Tibial artery (tissue), 4 donors: ENCODE results near the gene TEX51.

ENCODE experiments used
- DNase-seq, 2 donors: peaks; one replicate each; pipeline ENCODE4 v3.0.0-alpha.2; 2019
- H3K27ac ChIP-seq, 2 donors: fragments of 200-600 bp; sonication (generic) in 1 of 2; 1 replicate in 1 of 2; 2 replicates in 1 of 2; pipeline ENCODE4 v1.5.1; 2018 to 2019; ENCODE audit warnings: mild to moderate bottlenecking in 1 of 2
- H3K27me3 ChIP-seq, 2 donors: fragments of 200-600 bp; sonication (generic) in 1 of 2; one replicate each; pipeline versions ENCODE4 v1.5.1 to v1.6.0; 2016 to 2019
- H3K36me3 ChIP-seq, 3 donors: fragments of 200-600 bp; sonication (generic) in 2 of 3; one replicate each; pipeline ENCODE4 v1.5.1; 2016 to 2019; ENCODE audit warnings: mild to moderate bottlenecking in 2 of 3
- H3K4me1 ChIP-seq, 4 donors: fragments of 200-600 bp; sonication (generic) in 2 of 4; 1 replicate in 3 of 4; 2 replicates in 1 of 4; pipeline ENCODE4 v1.5.1; 2016 to 2019
- H3K4me3 ChIP-seq, 2 donors: fragments of 200-600 bp; sonication (generic) in 1 of 2; 1 replicate in 1 of 2; 2 replicates in 1 of 2; pipeline ENCODE4 v1.5.1; 2018 to 2019; ENCODE audit warnings: mild to moderate bottlenecking in 2 of 2
- H3K9me3 ChIP-seq, 3 donors: fragments of 200-600 bp; sonication (generic) in 1 of 3; one replicate each; pipeline ENCODE4 v1.5.1; 2016 to 2019
- CTCF ChIP-seq, 2 experiments: fragments of 200-600 bp in 1 of 2; fragments of 450-650 bp in 1 of 2; IDR thresholded peaks; one replicate each; pipeline ENCODE4 v1.5.1; 2017 to 2019; ENCODE audit warnings: antibody characterized with exemption in 2 of 2, mild to moderate bottlenecking in 1 of 2, moderate library complexity in 1 of 2
- intact Hi-C: fragments of 100-400 bp; cut with DNase I; formaldehyde crosslinking; loops from one replicate; pipeline ENCODE4 v1.15.0; 2023; ENCODE audit warnings: low total_unique reads

Gene TEX51

GRCh38 chr2:126946318-126947102, 47.8 kb downstream of the TEX51 start:
- TF ChIP-seq CTCF (IDR thresholded peaks at IDR 0.05), result no peak
- no peak overlapping the region for H3K27ac ChIP-seq
- intact Hi-C loops, result no loop called here
- H3K4me1 ChIP-seq, result no peaks in the 10 kb centered on the region
- no peaks in the 10 kb centered on the region for H3K9me3 ChIP-seq
- no peak overlapping the region for H3K4me3 ChIP-seq
- H3K36me3 ChIP-seq, result no peaks in the 10 kb centered on the region
- no peak for DNase-seq
- H3K27me3 ChIP-seq, result peaks cover 0 to 19% of the 10 kb centered on the region in 2 donors

GRCh38 chr2:126947103-126947429, 48.4 kb downstream of the TEX51 start:
- no peak for DNase-seq
- H3K9me3 ChIP-seq, result no peaks in the 10 kb centered on the region
- no peak overlapping the region for H3K4me3 ChIP-seq
- no peaks in the 10 kb centered on the region for H3K36me3 ChIP-seq
- H3K4me1 ChIP-seq, result no peaks in the 10 kb centered on the region
- no peak overlapping the region for H3K27ac ChIP-seq
- intact Hi-C loops, result no loop called here
- TF ChIP-seq CTCF (IDR thresholded peaks at IDR 0.05), result no peak
- peaks cover 0 to 16% of the 10 kb centered on the region in 2 donors for H3K27me3 ChIP-seq

GRCh38 chr2:126949775-126950174, 51.1 kb downstream of the TEX51 start:
- Histone ChIP-seq H3K4me3 (no peak overlapping the region), H3K27ac (no peak overlapping the region), H3K36me3 (no peaks in the 10 kb centered on the region), H3K27me3 (peaks cover 0 to 8% of the 10 kb centered on the region in 2 donors), H3K4me1 (no peaks in the 10 kb centered on the region), H3K9me3 (no peaks in the 10 kb centered on the region)
- no peak for DNase-seq
- TF ChIP-seq CTCF (IDR thresholded peaks at IDR 0.05), result no peak
- intact Hi-C loops, result no loop called here

GRCh38 chr2:126950504-126950903, 51.8 kb downstream of the TEX51 start:
- Histone ChIP-seq H3K27me3 (peaks cover 0 to 4% of the 10 kb centered on the region in 2 donors), H3K27ac (no peak overlapping the region), H3K36me3 (no peaks in the 10 kb centered on the region), H3K9me3 (no peaks in the 10 kb centered on the region), H3K4me3 (no peak overlapping the region), H3K4me1 (no peaks in the 10 kb centered on the region)
- DNase-seq, result no peak
- intact Hi-C loops, result no loop called here
- TF ChIP-seq CTCF (IDR thresholded peaks at IDR 0.05), result no peak
